ENCODE results near the gene SMAD6. TPM values are rescaled to one million over a fixed set of nuclear protein-coding genes. Genes with fewer than 3 reads are reported as not detected.

Gene SMAD6
- polyA plus RNA-seq, 1 donor: 7.5 TPM

GRCh38 chr15:66777596-66778313 is 75.7 kb downstream of the SMAD6 start:
- DNase-seq: no peak

- no peak for DNase-seq
Measured at GRCh38 chr15:66778314-66778665, 76.3 kb downstream of the SMAD6 start.

- no peak for DNase-seq
Measured at GRCh38 chr15:66778716-66779115, 76.7 kb downstream of the SMAD6 start.

- no peak for DNase-seq
Measured at GRCh38 chr15:66779331-66780009, 77.4 kb downstream of the SMAD6 start.

GRCh38 chr15:66780172-66780972 is 78.3 kb downstream of the SMAD6 start:
- DNase-seq: no peak

GRCh38 chr15:66780973-66781718 is 79.1 kb downstream of the SMAD6 start:
- DNase-seq: no peak

GRCh38 chr15:66782785-66783184 is 80.7 kb downstream of the SMAD6 start:
- DNase-seq: no peak

GRCh38 chr15:66783314-66783713 is 81.3 kb downstream of the SMAD6 start:
- DNase-seq: no peak

GRCh38 chr15:66783725-66784124 is 81.7 kb downstream of the SMAD6 start:
- DNase-seq: no peak

- no peak for DNase-seq
Measured at GRCh38 chr15:66784174-66784573, 82.1 kb downstream of the SMAD6 start.

- DNase-seq: no peak
Measured at GRCh38 chr15:66785637-66786036, 83.6 kb downstream of the SMAD6 start.

GRCh38 chr15:66786222-66786621 is 84.2 kb downstream of the SMAD6 start:
- no peak for DNase-seq

- no peak for DNase-seq
Measured at GRCh38 chr15:66786708-66787488, 84.9 kb downstream of the SMAD6 start.

- no peak for DNase-seq
Measured at GRCh38 chr15:66787489-66787871, 85.4 kb downstream of the SMAD6 start.

- DNase-seq: no peak
Measured at GRCh38 chr15:66788024-66788423, 86.0 kb downstream of the SMAD6 start.

- DNase-seq: peak; percentile 53
Measured at GRCh38 chr15:66789029-66790025, 87.3 kb downstream of the SMAD6 start.

GRCh38 chr15:66795851-66796250 is 93.8 kb downstream of the SMAD6 start:
- DNase-seq: no peak

GRCh38 chr15:66796343-66796742 is 94.3 kb downstream of the SMAD6 start:
- DNase-seq: no peak

GRCh38 chr15:66797921-66798320 is 95.9 kb downstream of the SMAD6 start:
- no peak for DNase-seq

GRCh38 chr15:66798426-66799061 is 96.5 kb downstream of the SMAD6 start:
- DNase-seq: no peak
